NAMALWA (cell line): ENCODE data around the gene SLC22A15.

ENCODE experiments used
- DNase-seq: peaks from one replicate; pipeline ENCODE4 v3.0.0-alpha.2; 2015; ENCODE audit warnings: low spot score

SLC22A15 gene

GRCh38 chr1:116104667-116105066, 128.4 kb downstream of the SLC22A15 start:
- DNase-seq: no peak

- no peak for DNase-seq
These were observed 129.7 kb downstream of the SLC22A15 start for GRCh38 chr1:116105996-116106395.

- no peak for DNase-seq
These were observed 130.3 kb downstream of the SLC22A15 start for GRCh38 chr1:116106646-116107045.

GRCh38 chr1:116107371-116107770, 131.1 kb downstream of the SLC22A15 start:
- DNase-seq: no peak

- DNase-seq: no peak
These were observed 134.5 kb downstream of the SLC22A15 start, which contains the start of gene MAB21L3 for GRCh38 chr1:116110567-116111523. Gene MAB21L3 (plus strand): TSS chr1:116111399. CDS start chr1:116112616, 1,217 bp downstream.

GRCh38 chr1:116111524-116112021, 135.3 kb downstream of the SLC22A15 start:
- no peak for DNase-seq

GRCh38 chr1:116112388-116113140, 136.3 kb downstream of the SLC22A15 start:
- no peak for DNase-seq

GRCh38 chr1:116113615-116114014, 137.3 kb downstream of the SLC22A15 start:
- no peak for DNase-seq

- no peak for DNase-seq
These were observed 139.4 kb downstream of the SLC22A15 start for GRCh38 chr1:116115476-116116439.

- DNase-seq: no peak
These were observed 142.2 kb downstream of the SLC22A15 start for GRCh38 chr1:116118471-116118870.
